GM18498 (cell line): Measurements from ENCODE around the gene FMN1.

ENCODE experiments used
- ATAC-seq: cut with Tn5 transposase; IDR thresholded peaks from one replicate; pipeline ENCODE4 v1.9.1; 2021; ENCODE audit warnings: mild to moderate bottlenecking, moderate library complexity; ENCODE audit not compliant: unreplicated experiment

FMN1 gene

DNA sequence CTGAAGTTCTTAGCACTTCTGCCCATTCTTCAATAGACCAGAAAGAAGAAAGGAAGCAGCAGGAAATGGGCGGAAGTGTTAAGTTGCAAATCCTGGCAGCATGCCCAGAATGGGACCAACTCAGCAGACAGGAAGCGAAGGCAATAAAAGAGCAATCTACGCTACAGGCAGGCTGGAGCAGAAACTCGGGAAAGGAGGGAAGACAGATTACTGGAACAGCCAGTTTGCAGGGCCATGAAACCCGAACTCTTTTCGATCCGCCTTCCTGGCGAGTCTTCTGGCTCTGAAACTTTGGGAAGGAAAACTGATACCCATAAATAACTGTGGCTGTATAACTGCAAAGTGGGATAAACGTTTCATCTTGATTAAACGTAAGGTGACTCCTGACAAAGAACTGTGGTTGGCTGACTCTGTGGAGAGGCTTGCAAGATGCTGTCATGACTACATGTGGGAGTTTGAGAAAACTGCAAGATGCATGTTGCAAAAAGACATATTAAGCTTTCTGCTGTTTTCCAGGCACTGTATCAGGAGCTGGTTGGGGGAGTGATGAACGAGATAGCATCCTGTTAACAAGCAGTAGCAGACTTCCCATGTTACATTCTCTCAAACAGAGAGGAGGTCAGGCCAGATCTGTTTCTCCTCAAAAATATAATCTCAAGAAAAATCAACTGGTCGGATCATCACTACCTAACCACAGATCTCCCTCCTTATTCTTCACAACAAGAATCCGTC, 67.8 kb downstream of the FMN1 start:
- no peak for ATAC-seq

- no peak for ATAC-seq
Observed at GRCh38 chr15:33125894-33126537, 68.5 kb downstream of the FMN1 start.

DNA sequence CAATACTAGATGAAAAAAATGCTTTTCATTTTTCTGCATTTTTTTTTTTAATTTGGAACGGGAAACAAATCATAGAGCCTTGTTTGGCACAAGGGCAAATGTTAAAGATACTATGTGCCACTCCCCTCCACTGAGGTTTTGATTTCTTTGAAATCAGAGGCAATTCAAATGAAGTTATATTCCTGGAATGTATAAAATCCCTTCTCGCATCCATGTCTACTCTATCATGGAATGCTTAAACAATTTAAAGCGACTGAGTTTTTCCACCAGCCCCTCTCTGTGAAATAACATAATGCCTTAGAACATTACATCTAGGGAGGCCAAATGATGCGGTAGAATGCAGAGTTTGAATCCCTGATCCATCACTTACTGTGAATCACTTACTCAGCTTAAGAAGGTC, 69.7 kb downstream of the FMN1 start:
- ATAC-seq: no peak

GRCh38 chr15:33124279-33124678, 70.2 kb downstream of the FMN1 start:
- no peak for ATAC-seq

GRCh38 chr15:33119865-33120264, 74.6 kb downstream of the FMN1 start:
- no peak for ATAC-seq

GRCh38 chr15:33119273-33119672, 75.2 kb downstream of the FMN1 start:
- ATAC-seq: no peak

- ATAC-seq: no peak
Observed at GRCh38 chr15:33116198-33116597, 78.3 kb downstream of the FMN1 start.

DNA sequence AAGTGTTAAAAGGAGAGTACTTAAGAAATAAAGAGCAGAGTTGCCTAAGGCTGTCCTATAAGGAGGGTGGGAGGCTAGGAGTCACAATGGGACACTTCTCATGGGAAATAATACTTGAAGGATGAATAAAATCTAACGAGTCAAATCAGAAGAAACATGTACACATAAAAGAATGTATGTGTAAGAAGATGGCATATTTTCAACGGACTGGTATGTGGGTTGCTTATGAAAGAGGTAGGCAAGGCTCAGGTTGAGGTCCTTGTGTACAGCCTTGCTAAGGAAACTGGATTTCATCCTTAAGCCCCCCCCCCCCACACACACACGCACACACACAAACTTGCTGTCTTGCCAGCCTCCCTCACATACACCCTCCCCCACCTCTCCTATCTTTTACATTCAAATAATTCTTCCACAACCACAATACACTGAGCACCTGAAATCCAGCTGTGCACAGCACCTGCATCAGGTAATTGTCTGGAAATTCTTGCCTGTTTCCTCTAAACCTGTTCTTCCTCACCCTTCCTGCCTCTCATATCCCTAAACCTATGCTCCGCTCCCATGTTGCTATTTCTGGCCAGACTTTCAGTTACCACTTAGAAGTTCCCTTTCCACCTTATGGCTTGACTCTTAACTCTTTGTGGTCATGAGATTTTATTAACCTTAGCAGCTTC, 79.2 kb downstream of the FMN1 start:
- no peak for ATAC-seq

DNA sequence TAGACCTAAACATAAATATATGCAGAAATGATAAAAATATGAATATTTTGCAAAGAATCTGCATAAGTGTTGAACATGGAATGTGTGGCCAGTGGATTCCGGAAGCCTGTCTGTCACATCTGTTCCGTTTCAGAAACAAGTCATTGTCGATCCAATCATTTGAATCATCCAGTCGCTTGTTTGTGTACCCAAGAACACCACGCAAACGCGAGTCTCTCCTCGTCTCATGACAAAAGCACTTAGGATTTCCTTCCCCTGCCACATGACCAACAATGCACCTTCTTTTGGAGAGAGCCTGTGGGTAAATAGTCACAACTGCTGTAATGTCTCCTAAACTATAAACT, 80.2 kb downstream of the FMN1 start:
- ATAC-seq: no peak

DNA sequence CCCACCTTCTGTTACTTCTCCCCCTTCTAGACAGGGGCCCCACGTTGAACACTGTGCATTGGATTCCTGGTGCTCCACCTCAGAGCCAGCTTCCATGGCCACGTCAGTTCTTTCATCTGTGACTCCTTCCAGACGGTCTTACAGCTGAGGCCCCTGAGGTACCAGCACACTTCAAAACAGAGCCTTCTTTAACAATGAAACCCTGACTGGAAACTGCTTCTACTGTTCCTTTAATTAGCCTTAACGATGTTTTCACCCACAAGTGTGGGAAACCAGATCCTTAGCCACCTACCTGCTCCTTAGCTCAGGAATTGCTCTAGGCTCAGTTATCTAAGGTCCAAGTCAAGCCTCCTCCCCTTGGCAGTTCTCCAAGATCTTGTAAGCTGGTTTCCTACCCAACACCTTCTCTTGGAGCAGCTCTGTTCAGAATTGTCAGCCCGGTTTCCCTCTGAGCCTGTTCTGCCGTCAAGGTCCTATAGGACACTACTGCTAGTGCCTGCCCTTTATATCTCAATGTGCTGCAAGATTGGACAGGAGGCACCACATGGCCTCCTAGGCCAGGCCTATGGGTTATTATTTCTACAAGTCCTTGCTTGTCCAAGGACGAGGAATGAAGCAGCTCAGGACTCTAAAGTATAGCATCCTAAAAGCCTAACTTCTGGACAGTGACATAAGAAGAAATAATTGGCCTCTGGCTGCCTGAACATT, 80.7 kb downstream of the FMN1 start:
- no peak for ATAC-seq

- no peak for ATAC-seq
Observed at GRCh38 chr15:33112541-33113105, 81.9 kb downstream of the FMN1 start.

DNA sequence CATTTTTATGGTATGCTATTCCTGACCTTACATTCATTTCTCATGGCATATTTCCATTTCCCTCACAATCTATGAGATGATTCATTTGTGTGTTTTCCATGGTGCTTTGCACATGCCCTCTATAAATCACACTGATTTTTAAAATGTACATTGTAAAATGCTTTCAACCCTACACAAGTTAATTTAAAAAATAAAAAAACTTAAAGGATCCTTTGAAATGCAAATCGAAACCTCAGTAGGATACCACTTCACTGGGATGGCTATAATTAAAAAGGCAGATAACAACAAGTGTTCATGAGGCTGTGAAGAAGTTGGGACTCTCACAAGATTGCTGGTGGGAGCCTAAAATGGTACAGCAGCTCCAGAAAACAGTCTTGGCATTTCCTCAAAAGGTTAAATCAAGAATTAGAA, 83.5 kb downstream of the FMN1 start:
- ATAC-seq: no peak

- no peak for ATAC-seq
Observed at GRCh38 chr15:33109345-33109744, 85.2 kb downstream of the FMN1 start.

- no peak for ATAC-seq
Observed at GRCh38 chr15:33108518-33108917, 86.0 kb downstream of the FMN1 start.

DNA sequence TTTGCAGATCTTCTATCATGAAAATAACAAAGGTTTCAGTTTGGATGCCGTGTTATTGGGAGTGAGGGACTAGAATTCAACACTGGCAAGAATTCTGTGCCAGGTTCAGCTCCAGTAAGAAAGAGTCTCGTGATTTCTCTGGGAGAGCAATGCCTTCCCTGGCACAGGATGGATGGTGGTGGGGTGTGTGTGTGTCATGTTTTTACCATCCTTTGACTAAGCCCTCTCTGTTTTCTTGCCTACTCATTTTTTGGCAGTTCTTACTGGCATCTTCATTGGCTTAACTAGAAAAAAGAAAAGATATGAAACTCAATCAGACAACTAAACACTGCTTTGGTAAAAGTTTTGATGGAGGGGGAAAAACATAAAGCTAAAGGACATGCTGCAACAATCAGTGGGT, 86.6 kb downstream of the FMN1 start:
- no peak for ATAC-seq

DNA sequence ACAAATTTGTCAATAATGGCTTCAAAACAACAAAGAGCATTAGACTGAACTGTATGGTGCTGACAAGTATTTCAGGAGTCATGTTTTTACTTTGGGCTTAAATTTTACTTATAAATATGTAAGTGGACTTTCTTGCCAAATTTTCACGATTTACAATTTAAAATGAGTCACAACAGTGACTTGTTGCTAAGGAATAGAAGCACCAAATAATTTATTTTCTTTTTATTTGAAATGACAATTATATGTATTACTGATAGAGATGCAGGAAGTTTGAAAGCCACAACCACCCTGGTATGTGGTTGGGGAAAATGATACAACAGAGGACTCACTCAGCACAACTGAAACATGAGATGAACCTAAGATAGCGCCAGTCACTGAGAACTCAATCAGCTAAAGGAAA, 90.3 kb downstream of the FMN1 start:
- ATAC-seq: no peak

GRCh38 chr15:33101036-33101435, 93.5 kb downstream of the FMN1 start:
- no peak for ATAC-seq

- ATAC-seq: no peak
Observed at GRCh38 chr15:33100314-33100713, 94.2 kb downstream of the FMN1 start.

GRCh38 chr15:33099739-33100138, 94.8 kb downstream of the FMN1 start:
- ATAC-seq: no peak

DNA sequence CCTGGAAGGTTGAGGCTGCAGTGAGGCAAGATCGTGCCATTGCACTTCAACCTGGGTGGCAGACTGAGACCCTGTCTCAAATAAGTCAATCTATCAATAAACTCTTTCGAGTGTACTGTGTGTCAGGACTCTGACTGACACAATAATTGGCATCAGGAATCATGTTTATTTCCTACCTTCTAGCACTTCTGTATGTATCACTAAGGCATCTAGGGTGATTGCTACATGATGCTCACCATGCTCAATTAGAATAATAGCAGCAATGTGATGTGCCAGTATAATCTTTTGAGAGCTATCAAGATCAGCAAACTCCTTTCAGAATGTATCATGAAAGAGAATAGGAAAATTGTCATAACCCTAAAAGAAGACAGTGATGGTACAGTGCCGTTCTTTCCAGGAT, 95.3 kb downstream of the FMN1 start:
- ATAC-seq: no peak
